Kidney glomerular epithelial cell (primary cell): ENCODE measurements around the gene INPP4B.
"Not testable (repeated sequence)": the region's sequence is repeated elsewhere in the genome, so short reads cannot be mapped to it uniquely, and the experiment has no call there.

Source experiments
- DNase-seq: peaks from one replicate; lab custom pipeline; 2025; lab: John Stamatoyannopoulos, UW

INPP4B gene

DNA sequence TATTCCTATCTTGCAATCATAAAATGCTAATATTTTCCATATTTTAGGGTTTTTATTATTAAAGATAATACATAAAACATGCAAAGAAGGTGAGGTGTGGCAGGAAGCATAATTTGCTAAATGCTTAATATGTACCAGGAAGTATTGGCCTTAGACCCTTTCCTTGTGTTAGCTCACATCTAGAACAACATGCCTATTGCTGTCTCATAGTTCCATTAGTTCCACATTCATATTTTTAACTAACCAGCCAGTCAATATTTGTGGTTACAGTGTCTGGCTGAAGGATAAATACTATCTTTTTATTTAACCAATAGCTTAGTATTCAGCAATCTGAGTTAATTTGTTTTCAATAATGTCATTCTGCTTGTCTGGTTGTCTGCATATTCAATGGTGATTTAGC is 432.6 kb downstream of the INPP4B start:
- DNase-seq: no peak

DNA sequence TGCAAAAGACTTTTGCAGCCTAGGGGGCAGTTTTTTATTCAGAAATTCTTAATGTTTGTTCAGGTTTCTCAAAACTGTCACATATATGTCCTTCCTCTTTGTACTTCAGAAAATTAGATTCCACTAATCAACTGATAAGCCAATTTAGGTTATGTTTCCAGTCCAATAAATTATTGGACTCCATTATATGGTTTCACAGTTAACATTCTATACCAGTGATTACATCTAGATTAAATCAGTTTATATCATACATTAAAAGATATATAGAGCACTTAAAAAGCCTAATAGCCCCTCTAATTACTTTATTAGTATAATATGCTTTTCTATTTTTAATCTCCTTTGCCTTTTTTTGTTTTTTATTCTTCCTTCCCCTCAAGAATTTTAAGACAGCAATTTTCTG is 434.1 kb downstream of the INPP4B start:
- no peak for DNase-seq

DNA sequence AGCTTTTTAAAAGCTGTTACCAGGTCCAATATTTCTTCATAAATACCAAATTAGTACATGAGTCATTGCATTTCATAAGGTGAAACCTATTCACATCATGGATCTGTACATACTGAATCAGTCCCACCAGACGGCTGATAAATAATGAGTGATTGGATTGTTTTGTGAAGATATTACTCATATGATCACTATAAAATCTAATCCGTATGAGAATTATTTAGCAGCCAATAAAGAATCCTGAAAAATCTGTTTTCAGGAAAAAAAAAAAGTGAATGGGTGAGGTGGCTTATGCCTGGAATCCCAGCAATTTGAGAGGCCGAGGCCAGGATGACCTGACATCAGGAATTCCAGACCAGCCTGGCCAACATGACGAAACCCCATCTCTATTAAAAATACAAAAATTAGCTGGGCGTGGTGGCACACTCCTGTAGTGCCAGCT is 438.1 kb downstream of the INPP4B start:
- peak; percentile 71 for DNase-seq

DNA sequence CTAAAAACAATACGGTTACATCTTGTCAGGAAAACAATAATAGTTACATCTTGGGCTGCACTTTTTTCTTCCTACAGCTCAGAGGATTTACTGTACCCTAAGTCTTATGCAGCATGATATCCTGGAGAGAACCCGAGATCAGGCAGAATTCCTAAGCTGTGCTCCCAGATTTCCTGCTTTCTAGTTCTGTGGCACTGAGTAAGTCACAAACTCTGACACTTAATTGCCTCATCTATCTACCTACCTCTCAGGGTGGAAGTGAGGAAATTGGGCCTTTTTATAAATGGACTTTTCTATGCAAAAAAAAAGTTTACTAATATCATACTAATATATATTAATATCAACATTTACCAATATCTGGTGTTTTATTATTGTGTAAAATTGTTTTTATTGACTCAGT is 438.5 kb downstream of the INPP4B start:
- no peak for DNase-seq

DNA sequence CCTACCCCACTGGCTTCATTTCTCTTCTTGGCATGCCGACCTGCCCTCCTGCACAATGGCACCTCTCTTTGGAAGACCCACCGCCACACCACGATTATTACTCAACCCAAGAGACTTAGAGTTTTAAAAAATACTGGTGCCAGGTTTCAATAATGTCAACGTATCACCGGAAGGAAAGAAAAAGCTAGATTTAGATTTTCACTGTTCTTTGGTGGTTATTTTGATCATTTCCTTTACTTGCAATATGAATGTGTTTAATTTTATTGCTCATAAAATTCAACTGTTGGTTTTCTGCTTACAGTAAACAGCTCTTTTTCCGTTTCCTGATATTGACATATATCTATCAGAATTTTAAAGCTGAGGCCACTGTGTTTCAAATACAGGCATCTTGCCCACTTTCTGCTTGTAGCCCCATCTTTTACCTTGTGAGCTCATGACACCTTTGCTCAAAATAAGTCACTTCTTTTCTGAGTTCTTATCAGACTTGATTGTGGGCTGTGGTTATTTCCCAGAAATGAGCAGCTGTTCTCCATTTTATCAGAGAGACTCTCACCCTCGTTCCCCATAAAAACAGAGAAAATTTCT is 439.1 kb downstream of the INPP4B start:
- DNase-seq: no peak

DNA sequence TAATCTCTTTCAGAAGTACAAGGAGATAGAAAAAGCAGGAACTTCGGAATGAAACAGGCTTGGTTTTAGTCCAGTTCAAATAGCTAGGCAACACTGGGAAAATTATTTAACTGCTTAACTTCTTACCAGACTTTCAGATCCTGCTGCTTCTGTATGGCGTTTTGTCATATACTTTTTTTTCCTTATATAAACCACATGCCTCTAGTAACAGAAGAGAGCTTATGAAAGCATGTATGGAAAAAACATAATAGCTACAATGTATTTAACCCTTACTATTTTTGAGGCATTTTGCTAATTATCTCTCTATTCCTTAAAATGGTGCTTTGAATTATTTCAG is 439.6 kb downstream of the INPP4B start:
- DNase-seq: no peak

DNA sequence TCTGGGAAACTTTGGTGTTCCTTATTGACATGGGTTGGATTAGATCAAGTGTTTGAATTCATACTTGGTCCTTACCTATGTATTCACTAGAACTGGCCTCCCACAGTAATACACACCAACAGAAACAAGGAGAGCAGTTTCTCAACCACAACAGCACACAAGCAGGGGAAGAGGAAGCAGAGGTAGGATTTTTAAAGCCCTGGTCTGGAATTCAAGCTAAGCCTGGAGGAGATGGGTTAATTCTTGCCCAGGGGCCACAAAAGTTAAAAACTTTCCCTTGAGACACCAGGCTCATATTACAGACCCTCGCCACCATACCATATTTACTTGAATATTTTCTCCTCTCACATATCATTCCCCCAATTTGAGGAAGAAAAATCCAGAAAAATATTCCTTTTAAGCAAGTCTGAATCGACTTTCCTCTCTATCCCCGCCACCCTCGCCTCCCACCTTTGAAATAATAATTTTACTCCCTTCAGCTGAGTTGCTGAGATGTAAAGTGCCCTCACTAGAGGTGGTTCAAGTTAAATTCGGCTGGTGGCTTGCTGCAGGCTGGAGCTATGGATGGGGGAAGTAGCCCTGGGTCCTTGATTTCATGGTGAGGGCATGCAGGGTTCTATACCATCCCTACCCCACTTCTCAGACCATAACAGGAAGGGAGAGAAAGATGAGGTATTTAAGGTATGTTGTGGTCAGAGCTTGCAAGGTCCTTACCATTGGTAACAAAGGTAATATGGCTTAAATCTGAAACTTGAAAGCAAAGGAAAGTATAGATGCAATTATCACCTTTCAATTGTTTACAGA is 440.2 kb downstream of the INPP4B start:
- DNase-seq: peak; percentile 56

DNA sequence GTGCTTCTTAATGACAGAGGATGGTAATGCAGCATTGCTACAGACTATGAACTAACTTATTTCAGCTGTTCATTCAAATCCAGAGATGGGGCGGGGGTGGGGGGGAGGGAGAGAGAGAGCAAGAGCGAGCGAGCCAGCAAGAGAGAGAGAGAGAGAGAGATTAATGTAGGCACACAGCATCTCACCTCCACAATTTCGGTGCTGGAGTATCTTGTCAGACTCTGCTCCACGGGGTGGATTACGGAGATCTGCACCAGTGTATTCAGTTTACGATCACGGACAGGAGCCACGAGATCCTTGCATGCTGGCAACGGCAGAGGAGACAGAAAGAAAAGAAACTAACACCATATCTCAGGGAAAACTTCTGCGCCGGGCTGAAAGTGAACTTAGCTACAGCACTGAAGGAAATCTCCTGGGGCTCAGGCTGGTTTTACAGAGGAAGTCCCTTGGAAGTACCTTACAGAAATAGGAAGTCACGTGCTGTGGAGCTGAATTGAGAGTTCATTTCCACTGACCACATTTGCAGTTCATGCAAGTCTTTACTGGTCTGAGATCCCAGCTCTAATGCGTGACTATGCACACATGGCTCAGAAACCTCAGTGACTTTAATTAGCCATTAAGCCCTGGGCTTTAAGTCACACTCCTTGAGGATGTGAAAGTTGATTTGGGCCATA is 440.9 kb downstream of the INPP4B start:
- DNase-seq: peak; percentile 67

DNA sequence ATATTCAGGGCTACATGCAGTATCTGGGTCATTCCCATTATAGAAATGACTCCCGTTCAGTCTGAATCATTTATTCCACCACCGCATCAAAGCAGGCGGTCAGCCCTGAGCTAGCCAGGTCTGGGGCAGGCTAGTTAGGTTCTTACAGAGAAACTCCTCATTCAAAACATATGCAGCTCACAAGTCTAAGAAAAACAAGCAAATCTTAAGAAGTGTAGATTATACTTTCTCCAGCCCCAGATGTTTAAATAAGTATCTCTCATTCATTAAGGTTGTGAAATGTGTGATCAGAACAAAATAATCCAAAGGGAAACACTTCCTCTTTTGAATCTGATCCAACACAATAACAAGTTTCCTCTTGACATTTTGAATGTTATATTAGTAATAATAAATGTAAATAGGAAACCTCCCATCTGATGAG is 441.9 kb downstream of the INPP4B start:
- DNase-seq: no peak

DNA sequence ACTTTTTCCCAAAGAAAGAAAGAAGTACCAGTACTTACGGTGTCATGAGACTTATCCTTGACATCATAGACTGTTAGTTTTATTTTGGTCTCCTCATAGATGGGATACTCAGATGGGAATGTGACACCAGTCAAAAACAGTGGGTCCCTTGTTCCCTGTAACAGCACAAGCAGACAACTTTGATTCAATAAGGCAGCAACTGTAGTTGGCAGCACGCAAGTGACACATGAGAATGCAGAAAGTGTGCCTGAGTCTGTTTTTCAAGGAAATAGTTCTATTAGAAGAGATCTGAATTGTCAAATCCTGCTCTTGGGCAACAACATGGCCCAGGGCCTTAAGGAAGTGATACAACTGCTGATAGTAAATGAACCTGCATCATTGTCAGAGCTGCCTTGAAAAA is 443.2 kb downstream of the INPP4B start:
- no peak for DNase-seq

DNA sequence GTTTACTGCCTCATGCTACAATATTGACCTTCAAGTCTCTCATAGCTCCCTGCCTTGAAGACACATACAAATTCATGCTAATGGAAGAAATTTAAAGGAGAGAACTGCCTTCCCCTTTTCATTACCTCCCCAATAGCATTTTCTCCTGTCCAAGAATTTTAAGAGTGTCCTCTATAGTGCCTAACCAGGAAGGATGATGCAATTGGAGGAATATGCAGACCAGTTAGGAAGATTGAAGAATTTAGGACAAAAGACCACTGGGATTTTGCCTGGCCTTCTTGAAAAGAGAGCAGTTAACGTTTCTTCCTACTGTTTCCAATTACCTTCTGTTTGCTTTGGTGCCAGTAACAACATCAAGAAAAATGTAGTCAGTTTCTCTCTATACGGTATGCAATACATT is 443.9 kb downstream of the INPP4B start:
- no peak for DNase-seq

DNA sequence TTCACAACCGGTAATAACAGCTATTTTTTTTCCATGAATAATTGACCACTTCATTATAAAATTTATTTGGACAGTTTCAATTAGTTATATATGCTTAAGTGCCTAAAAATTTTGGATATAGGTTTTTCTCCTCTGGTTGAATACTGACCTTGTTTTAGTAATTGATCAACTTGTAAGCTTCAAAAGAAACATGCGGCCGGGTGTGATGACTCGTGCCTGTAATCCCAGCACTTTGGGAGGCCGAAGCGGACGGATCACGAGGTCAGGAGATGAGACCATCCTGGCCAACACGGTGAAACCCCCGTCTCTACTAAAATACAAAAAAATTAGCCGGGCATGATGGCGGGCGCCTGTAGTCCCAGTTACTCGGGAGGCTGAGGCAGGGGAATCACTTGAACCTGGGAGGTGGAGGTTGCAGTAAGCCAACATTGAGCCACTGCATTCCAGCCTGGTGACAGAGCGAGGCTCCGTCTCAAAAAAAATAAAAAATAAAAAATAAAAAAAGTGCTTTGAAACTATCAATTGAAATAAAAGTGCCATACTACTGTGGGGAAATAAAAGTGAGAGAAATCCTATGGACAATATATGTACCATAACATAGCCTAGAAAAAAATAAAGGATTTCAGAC is 448.6 kb downstream of the INPP4B start:
- DNase-seq: not testable (repeated sequence)

DNA sequence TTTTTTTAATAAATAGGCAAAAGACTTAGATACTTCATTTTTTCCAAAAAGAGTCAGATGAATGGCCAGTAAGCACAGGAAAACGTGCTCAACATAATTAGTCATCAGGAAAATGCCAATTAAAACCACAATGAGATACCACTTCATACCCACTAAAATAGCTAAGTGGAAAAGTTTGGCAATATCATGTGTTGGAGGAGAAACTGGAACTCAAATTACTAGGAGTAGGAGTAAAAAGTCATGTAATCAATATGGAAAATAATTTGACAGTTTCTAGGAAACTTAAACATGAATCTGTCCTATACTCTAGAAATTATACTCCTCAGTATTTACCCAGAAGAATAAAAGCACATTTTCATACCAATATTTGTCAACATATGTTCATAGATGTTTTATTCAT is 449.8 kb downstream of the INPP4B start:
- no peak for DNase-seq

DNA sequence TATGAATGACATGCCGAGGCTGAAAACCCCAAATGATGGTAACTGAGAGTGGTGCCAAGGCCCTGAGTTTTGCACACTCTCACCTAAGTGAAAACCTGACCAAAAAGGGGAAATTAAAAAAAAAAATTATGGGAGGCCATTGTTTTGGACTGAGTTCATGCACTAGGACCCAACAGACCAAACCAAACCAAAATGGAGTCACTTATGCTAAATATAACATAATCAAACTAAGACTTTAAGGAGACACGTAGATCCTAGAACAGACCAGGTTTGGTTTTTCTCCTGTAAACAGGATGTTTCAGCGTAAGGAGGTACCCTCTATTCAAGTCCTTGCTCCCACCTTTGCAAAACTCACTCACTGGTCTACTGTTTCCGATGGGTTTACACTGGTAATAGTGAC is 453.0 kb downstream of the INPP4B start:
- no peak for DNase-seq

DNA sequence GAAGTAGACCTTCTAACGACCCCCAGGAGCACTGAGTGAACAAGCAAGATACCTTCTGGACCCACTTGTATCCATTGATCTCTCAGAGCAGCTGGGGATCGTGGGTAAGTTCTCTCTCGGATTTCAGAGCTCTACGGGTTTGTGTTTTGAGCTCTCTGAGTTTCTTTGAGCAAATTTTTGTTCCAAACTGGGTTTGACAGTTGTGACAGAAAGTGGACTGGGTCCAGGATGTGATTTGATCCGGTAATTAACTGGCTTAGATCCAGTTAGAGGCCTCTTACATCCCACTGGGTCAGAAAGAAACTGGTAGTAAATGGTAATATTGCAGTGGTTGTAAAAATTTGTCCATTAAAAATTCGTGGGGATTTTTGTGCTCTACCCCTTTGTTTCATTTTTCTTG is 459.2 kb downstream of the INPP4B start:
- no peak for DNase-seq

DNA sequence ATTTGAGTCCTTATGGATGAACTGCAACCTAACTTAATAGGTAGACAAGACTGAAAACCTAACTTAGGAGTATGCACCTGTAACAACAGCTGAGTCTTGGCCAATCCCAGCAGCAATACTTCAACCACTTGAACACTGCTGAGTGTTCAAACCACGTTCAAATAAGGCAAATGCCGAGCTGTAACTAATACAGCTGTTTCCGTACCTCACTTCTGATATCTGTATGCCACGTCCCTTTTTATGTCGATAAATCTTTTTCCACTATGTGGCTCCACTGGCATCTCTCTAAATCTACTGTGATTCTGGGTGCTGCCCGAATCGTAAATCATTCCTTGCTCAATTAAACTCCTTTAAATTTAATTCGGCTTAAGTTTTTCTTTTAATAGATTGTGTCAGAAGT is 459.7 kb downstream of the INPP4B start:
- no peak for DNase-seq

DNA sequence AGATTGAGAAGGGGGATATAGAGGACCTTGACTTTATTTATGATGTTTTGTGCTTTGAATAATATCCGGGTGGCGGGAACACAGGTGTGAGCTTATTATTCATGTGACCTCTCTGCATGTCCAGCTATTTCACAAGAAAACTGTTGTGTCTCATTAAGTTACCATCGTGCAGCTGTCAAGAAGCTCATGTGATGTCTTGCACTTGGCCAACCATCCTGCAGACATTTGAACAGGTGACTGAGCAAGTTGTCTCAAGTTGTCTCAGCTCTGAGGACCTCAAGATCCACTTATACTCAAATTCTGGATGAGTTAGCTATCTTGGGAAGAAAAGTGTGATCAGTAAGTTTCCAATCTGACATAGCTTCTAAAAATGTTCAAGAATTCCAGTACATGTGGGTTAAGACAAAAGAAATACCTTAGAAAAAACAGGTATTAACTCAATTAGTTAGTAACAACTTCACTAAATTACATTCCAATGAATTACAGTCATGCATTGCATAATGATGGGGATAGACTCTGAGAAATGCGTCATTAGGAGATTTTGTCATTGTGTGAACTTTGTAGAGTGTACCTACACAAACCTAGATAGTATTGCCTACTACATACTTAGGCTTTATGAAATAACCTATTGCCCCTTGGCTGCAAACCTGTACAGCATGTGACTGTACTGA is 462.2 kb downstream of the INPP4B start:
- no peak for DNase-seq

DNA sequence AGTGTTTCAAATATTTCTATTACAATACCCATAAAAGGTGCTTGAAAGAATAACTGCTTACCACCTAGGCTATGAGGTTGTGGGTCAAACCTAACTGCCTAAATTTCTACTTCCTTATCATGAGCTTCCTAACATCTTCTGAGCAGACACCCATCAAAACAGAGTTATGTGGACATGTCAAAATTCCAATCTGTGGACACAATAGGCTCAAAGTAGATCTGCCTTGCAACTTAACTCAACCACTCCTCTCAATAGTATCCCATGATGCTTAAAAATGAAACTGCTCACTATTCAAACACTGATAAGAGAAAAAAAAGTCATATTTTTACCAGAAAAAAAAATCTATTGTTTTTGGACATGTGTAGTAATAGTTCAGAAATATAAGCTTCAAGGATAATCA is 462.7 kb downstream of the INPP4B start:
- DNase-seq: no peak

DNA sequence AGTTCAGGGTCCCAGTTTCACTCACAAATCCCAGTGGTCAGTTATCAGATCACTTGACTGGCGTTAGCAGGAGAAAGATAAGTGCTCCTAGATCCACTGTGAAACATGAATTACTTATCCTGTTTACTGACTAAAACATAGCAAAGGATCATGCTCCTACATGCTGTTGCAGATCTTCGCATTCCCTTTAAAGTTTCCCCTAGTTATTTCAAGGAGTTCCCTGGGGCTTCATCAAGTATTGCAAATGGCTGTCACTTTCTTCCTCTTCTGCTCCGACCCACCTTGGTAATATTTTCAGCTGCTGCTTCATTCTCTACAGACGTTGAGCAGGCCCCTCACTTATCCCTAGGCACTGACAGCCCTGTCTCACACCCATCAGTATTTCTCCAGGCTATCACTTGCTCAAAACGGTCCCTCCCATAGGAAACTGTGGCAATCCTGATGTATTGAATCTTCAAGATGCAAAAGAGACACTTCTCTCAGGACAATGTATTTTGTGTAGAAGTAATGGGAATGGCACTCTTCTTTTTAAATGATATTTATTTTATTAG is 466.0 kb downstream of the INPP4B start:
- no peak for DNase-seq

DNA sequence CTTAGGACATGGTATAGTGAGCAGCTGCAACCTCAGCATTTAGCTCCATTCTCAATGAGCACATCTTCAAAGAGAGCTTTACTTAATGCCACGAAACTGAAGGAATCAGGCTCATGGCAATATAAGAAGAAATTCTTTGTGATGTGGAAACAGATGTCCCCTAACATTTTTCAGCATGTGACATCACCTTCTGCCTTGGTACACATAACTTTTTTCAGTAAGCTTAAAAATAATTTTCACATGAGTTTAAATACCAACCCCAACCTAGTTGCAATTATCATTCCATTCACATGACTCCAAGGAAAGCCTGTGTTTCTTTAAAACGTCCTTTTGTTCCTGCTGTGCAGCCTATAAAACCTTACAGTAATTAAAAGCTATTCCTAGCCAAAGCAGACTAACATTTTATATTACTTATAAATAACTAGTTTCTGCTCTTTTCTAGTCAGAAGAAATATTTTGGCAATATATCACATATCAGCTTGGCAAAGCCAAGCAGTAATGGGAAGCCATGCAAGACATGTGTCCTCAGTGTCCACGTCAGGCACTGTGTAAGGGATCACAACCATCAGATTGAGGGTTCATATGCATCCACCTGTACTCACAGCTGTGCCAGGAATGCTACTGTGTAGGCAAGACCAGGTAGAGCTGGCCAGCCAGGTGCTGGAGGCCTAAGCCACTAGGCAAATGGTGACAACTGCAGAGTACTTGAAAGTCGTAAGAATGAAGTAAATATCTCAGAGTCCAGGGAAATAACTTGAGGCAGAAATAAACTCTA is 466.6 kb downstream of the INPP4B start:
- peak; percentile 56 for DNase-seq

DNA sequence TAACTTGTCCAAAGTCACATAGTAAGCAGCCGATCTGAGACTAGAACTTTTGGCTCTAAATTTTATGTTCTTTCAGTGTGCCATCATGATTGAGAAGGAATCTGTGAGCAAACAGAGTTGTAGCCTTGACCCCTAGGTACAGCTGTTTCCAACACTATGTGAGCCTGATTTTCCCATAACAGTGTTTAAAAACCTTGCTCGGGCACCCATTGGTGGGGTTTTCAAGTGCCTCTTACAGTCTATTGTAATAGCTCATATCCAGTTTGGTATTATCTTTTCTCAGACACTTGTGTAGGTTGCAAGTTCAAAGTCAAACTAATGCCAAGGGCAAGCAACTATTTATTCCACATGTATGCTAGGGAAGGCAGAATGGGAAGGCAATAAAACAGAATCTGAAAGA is 467.9 kb downstream of the INPP4B start:
- no peak for DNase-seq
